AG10803 (cell line): ENCODE data around the gene B3GNT5.

Source experiments
- DNase-seq: peaks from one replicate; pipeline ENCODE4 v3.0.0; 2010; ENCODE audit warnings: low read depth
- H3K4me3 ChIP-seq: 2 replicates; pipeline ENCODE4 v1.5.1; 2011; ENCODE audit warnings: mild to moderate bottlenecking, low read length, control low read depth
- CTCF ChIP-seq: conservative IDR thresholded peaks from 2 replicates; pipeline ENCODE4 v1.5.1; 2011; ENCODE audit warnings: mild to moderate bottlenecking, low read length, control low read depth, inconsistent platforms

B3GNT5 gene

GRCh38 chr3:183288117-183288516 lies 35.1 kb downstream of the B3GNT5 start:
- no peak for DNase-seq
- no peak overlapping the region for H3K4me3 ChIP-seq
- TF ChIP-seq CTCF, result no peak

GRCh38 chr3:183290216-183290615 lies 37.2 kb downstream of the B3GNT5 start:
- TF ChIP-seq CTCF, result no peak
- DNase-seq, result no peak
- no peak overlapping the region for H3K4me3 ChIP-seq

GRCh38 chr3:183291497-183292031 lies 38.5 kb downstream of the B3GNT5 start:
- DNase-seq, result peak; percentile 28
- H3K4me3 ChIP-seq, result no peak overlapping the region
- TF ChIP-seq CTCF, result no peak

GRCh38 chr3:183293966-183294365 lies 40.9 kb downstream of the B3GNT5 start:
- no peak for TF ChIP-seq CTCF
- no peak for DNase-seq

GRCh38 chr3:183295211-183295610 lies 42.2 kb downstream of the B3GNT5 start:
- no peak overlapping the region for H3K4me3 ChIP-seq
- peak; percentile 83 for DNase-seq

More at GRCh38 chr3:183293966-183294365, 40.9 kb downstream of the B3GNT5 start:
- H3K4me3 ChIP-seq, result no peak overlapping the region

GRCh38 chr3:183296944-183297343 lies 43.9 kb downstream of the B3GNT5 start:
- no peak for DNase-seq
- no peak for TF ChIP-seq CTCF

More at GRCh38 chr3:183295211-183295610, 42.2 kb downstream of the B3GNT5 start:
- TF ChIP-seq CTCF, result no peak

GRCh38 chr3:183298701-183299153 lies 45.7 kb downstream of the B3GNT5 start:
- TF ChIP-seq CTCF, result no peak
- peak; percentile 87 for DNase-seq
- H3K4me3 ChIP-seq, result no peak overlapping the region

More at GRCh38 chr3:183296944-183297343, 43.9 kb downstream of the B3GNT5 start:
- H3K4me3 ChIP-seq, result no peak overlapping the region
